SK-N-MC (cell line): ENCODE measurements around the gene HIVEP2.

Source experiments
- EZH2 ChIP-seq: fragments of 200-600 bp; sonication (generic); IDR thresholded peaks from one replicate; pipeline ENCODE4 v1.6.1; 2017; ENCODE audit warnings: antibody characterized with exemption
- POLR2AphosphoS5 ChIP-seq: IDR thresholded peaks from 2 replicates; pipeline ENCODE4 v1.6.1; 2012; ENCODE audit warnings: mild to moderate bottlenecking, low read depth, low read length, borderline replicate concordance

GRCh38 chr6:142846883-142847287, 98.1 kb downstream of the HIVEP2 start:
- TF ChIP-seq EZH2 (no peak), POLR2AphosphoS5 (no peak)
